ENCODE data around the gene RELL1.

The RELL1 gene

GRCh38 chr4:37604461-37604860 lies 81.7 kb downstream of the RELL1 start:
- DNase-seq (ENCODE audit: extremely low spot score, insufficient read length, low read depth) (no peak), FAIRE-seq (no peak)

- FAIRE-seq (no peak), DNase-seq (ENCODE audit: extremely low spot score, insufficient read length, low read depth) (no peak)
Measured at GRCh38 chr4:37603711-37604110, 82.5 kb downstream of the RELL1 start.

GRCh38 chr4:37603070-37603468 lies 83.1 kb downstream of the RELL1 start:
- peak; percentile 54 for DNase-seq (ENCODE audit: extremely low spot score, insufficient read length, low read depth)
- peak; percentile 83 for FAIRE-seq

- DNase-seq (ENCODE audit: extremely low spot score, insufficient read length, low read depth), result no peak
- no peak for FAIRE-seq
Measured at GRCh38 chr4:37602454-37603069, 83.6 kb downstream of the RELL1 start.

GRCh38 chr4:37601531-37601930 lies 84.6 kb downstream of the RELL1 start:
- DNase-seq (ENCODE audit: extremely low spot score, insufficient read length, low read depth) (no peak), FAIRE-seq (no peak)

- no peak for FAIRE-seq
- no peak for DNase-seq (ENCODE audit: extremely low spot score, insufficient read length, low read depth)
Measured at GRCh38 chr4:37599092-37599790, 86.9 kb downstream of the RELL1 start.

GRCh38 chr4:37597034-37597433 lies 89.1 kb downstream of the RELL1 start:
- DNase-seq (ENCODE audit: extremely low spot score, insufficient read length, low read depth), result no peak

GRCh38 chr4:37595875-37596680 lies 90.1 kb downstream of the RELL1 start:
- FAIRE-seq, result no peak
- no peak for DNase-seq (ENCODE audit: extremely low spot score, insufficient read length, low read depth)

More at GRCh38 chr4:37597034-37597433, 89.1 kb downstream of the RELL1 start:
- FAIRE-seq, result no peak

- no peak for DNase-seq (ENCODE audit: extremely low spot score, insufficient read length, low read depth)
- no peak for FAIRE-seq
Measured at GRCh38 chr4:37594099-37594498, 92.1 kb downstream of the RELL1 start.

GRCh38 chr4:37591349-37591748 lies 94.8 kb downstream of the RELL1 start:
- FAIRE-seq, result no peak
- no peak for DNase-seq (ENCODE audit: extremely low spot score, insufficient read length, low read depth)

- no peak for FAIRE-seq
- DNase-seq (ENCODE audit: extremely low spot score, insufficient read length, low read depth), result no peak
Measured at GRCh38 chr4:37590016-37590415, 96.2 kb downstream of the RELL1 start.

GRCh38 chr4:37588150-37588549 lies 98.0 kb downstream of the RELL1 start:
- FAIRE-seq, result no peak

GRCh38 chr4:37586194-37586593 lies 100.0 kb downstream of the RELL1 start:
- FAIRE-seq (no peak), DNase-seq (ENCODE audit: extremely low spot score, insufficient read length, low read depth) (no peak)

More at GRCh38 chr4:37588150-37588549, 98.0 kb downstream of the RELL1 start:
- no peak for DNase-seq (ENCODE audit: extremely low spot score, insufficient read length, low read depth)

- no peak for FAIRE-seq
- no peak for DNase-seq (ENCODE audit: extremely low spot score, insufficient read length, low read depth)
Measured at GRCh38 chr4:37584493-37585060, 101.6 kb downstream of the RELL1 start.

GRCh38 chr4:37584071-37584470 lies 102.1 kb downstream of the RELL1 start:
- FAIRE-seq (no peak), DNase-seq (ENCODE audit: extremely low spot score, insufficient read length, low read depth) (no peak)

- DNase-seq (ENCODE audit: extremely low spot score, insufficient read length, low read depth) (no peak), FAIRE-seq (no peak)
Measured at GRCh38 chr4:37573566-37573965, 112.6 kb downstream of the RELL1 start.

GRCh38 chr4:37568489-37568888 lies 117.7 kb downstream of the RELL1 start:
- DNase-seq (ENCODE audit: extremely low spot score, insufficient read length, low read depth), result no peak
- no peak for FAIRE-seq

GRCh38 chr4:37567836-37568235 lies 118.3 kb downstream of the RELL1 start:
- no peak for DNase-seq (ENCODE audit: extremely low spot score, insufficient read length, low read depth)
- FAIRE-seq, result no peak

GRCh38 chr4:37562592-37562991 lies 123.6 kb downstream of the RELL1 start:
- no peak for FAIRE-seq
- DNase-seq (ENCODE audit: extremely low spot score, insufficient read length, low read depth), result no peak

- peak; percentile 83 for FAIRE-seq
Measured at GRCh38 chr4:37561803-37562207, 124.4 kb downstream of the RELL1 start.

More at GRCh38 chr4:37561803-37562207, 124.4 kb downstream of the RELL1 start:
- peak; percentile 9 for DNase-seq (ENCODE audit: extremely low spot score, insufficient read length, low read depth)

Measured in GM18507 (cell line).